ENCODE results near the gene ARSJ. TPM values are rescaled to one million over a fixed set of nuclear protein-coding genes. Genes with fewer than 3 reads are reported as not detected.
A peak's percentile ranks its signal among the peaks of the same experiment; 100 is the strongest.

Gene ARSJ
- total and polyA plus RNA-seq, 8 donors: 5.3 to 23.6 (median 7.5) TPM

- Histone ChIP-seq H3K27me3 (peaks cover 0 to 3% of the 10 kb centered on the region in 2 donors), H3K4me3 (no peak overlapping the region), H3K4me1 (peaks cover 3 to 11% of the 10 kb centered on the region in 2 donors), H3K36me3 (no peaks in the 10 kb centered on the region), H3K9me3 (no peaks in the 10 kb centered on the region), H3K27ac (no peak overlapping the region)
- TF ChIP-seq CTCF (IDR thresholded peaks at IDR 0.05): no peak
- no peak for ATAC-seq
- intact Hi-C loops (cut with DNase I): no loop called here
- no peak for DNase-seq
These were observed 6.1 kb downstream of the ARSJ start for GRCh38 chr4:113973345-113973744.

- H3K4me1 ChIP-seq: peaks cover 3 to 11% of the 10 kb centered on the region in 2 donors
- intact Hi-C loops (cut with DNase I): no loop called here
- TF ChIP-seq CTCF (IDR thresholded peaks at IDR 0.05): no peak
- H3K27me3 ChIP-seq: no peaks in the 10 kb centered on the region
- ATAC-seq (no peak), DNase-seq (no peak)
- no peaks in the 10 kb centered on the region for H3K36me3 ChIP-seq
- H3K9me3 ChIP-seq: no peaks in the 10 kb centered on the region
- H3K4me3 ChIP-seq: no peak overlapping the region
- H3K27ac ChIP-seq: no peak overlapping the region
These were observed 6.7 kb downstream of the ARSJ start for GRCh38 chr4:113972781-113973180.

GRCh38 chr4:113971706-113972360 lies 7.6 kb downstream of the ARSJ start:
- no peak for TF ChIP-seq CTCF (IDR thresholded peaks at IDR 0.05)
- Histone ChIP-seq H3K4me3 (no peak overlapping the region), H3K27ac (no peak overlapping the region), H3K4me1 (peaks cover 3 to 11% of the 10 kb centered on the region in 2 donors), H3K36me3 (no peaks in the 10 kb centered on the region), H3K27me3 (no peaks in the 10 kb centered on the region), H3K9me3 (no peaks in the 10 kb centered on the region)
- intact Hi-C loops (cut with DNase I): no loop called here
- ATAC-seq (peak; percentile 77), DNase-seq (no peak)

- no peak for TF ChIP-seq CTCF (IDR thresholded peaks at IDR 0.05)
- ATAC-seq: no peak
- no peak overlapping the region for H3K27ac ChIP-seq
- H3K36me3 ChIP-seq: no peaks in the 10 kb centered on the region
- H3K27me3 ChIP-seq: no peaks in the 10 kb centered on the region
- no peak overlapping the region for H3K4me3 ChIP-seq
- peaks cover 3% of the 10 kb centered on the region in 2 donors for H3K4me1 ChIP-seq
- no peaks in the 10 kb centered on the region for H3K9me3 ChIP-seq
- intact Hi-C loops (cut with DNase I): no loop called here
- DNase-seq: no peak
These were observed 9.6 kb downstream of the ARSJ start for GRCh38 chr4:113969709-113970334.

GRCh38 chr4:113968473-113968872 lies 11.0 kb downstream of the ARSJ start:
- no peak for ATAC-seq
- H3K27me3 ChIP-seq: no peaks in the 10 kb centered on the region
- intact Hi-C loops (cut with DNase I): no loop called here
- no peaks in the 10 kb centered on the region for H3K9me3 ChIP-seq
- no peak for TF ChIP-seq CTCF (IDR thresholded peaks at IDR 0.05)
- no peak overlapping the region for H3K4me3 ChIP-seq
- no peak overlapping the region for H3K27ac ChIP-seq
- no peaks in the 10 kb centered on the region for H3K36me3 ChIP-seq
- DNase-seq: no peak
- peaks cover 3% of the 10 kb centered on the region in 2 donors for H3K4me1 ChIP-seq

Measured in left lung (tissue), 10 donors.